Heart left ventricle (tissue), 16 donors: ENCODE data around the gene FAM163B. TPM values are rescaled to one million over a fixed set of nuclear protein-coding genes. Genes with fewer than 3 reads are reported as not detected.

Source experiments
- ATAC-seq, 4 donors: fragments of 200-7000 bp; cut with Tn5 transposase; one replicate each; pipeline ENCODE4 v1.9.1; 2020 to 2022; ENCODE audit warnings: moderate library complexity in 4 of 4, mild to moderate bottlenecking in 3 of 4, moderate number of reproducible peaks in 1 of 4
- DNase-seq, 5 donors: peaks; one replicate each; pipeline ENCODE4 v3.0.0-alpha.2; 2020
- H3K27ac ChIP-seq, 12 donors: fragments of 200-600 bp; sonication (generic) in 4 of 12; one replicate each; pipeline versions ENCODE4 v1.5.0 to v1.8.0; 2016 to 2022; ENCODE audit warnings: mild to moderate bottlenecking in 2 of 12
- H3K27me3 ChIP-seq, 9 donors: fragments of 200-600 bp; sonication (generic) in 2 of 9; one replicate each; pipeline versions ENCODE4 v1.5.1 to v1.8.0; 2016 to 2022; ENCODE audit warnings: mild to moderate bottlenecking in 3 of 9
- H3K36me3 ChIP-seq, 9 donors: fragments of 200-600 bp; sonication (generic) in 2 of 9; one replicate each; pipeline versions ENCODE4 v1.5.0 to v1.8.0; 2018 to 2022; ENCODE audit warnings: mild to moderate bottlenecking in 2 of 9
- H3K4me1 ChIP-seq, 12 donors: fragments of 200-600 bp; sonication (generic) in 4 of 12; one replicate each; pipeline versions ENCODE4 v1.5.0 to v1.8.0; 2016 to 2022; ENCODE audit warnings: mild to moderate bottlenecking in 3 of 12
- H3K4me3 ChIP-seq, 12 donors: fragments of 200-600 bp; sonication (generic) in 4 of 12; one replicate each; pipeline versions ENCODE4 v1.5.0 to v1.8.0; 2017 to 2022; ENCODE audit warnings: mild to moderate bottlenecking in 9 of 12, moderate library complexity in 4 of 12
- H3K9me3 ChIP-seq, 12 donors: fragments of 200-600 bp; sonication (generic) in 4 of 12; one replicate each; pipeline versions ENCODE4 v1.5.0 to v1.8.0; 2016 to 2022; ENCODE audit warnings: mild to moderate bottlenecking in 1 of 12
- POLR2A ChIP-seq, 2 donors: fragments of 450-650 bp; IDR thresholded peaks; one replicate each; pipeline ENCODE4 v1.6.1; 2017; ENCODE audit warnings: antibody characterized with exemption in 2 of 2, mild to moderate bottlenecking in 2 of 2, moderate library complexity in 2 of 2
- WGBS, 4 donors: extraction: QIAGEN DNeasy Blood & Tissue Kit in 2 of 4; methylation state at CpG; one replicate each; pipeline versions ENCODE4 v1.1.5 to v1.1.7; 2013 to 2018; 5-methylcytosine and 5-hydroxymethylcytosine counted together
- intact Hi-C, 10 donors: fragments of 100-400 bp; cut with DNase I; formaldehyde crosslinking; loops; one replicate each; pipeline versions ENCODE4 v1.11.1 to v1.14.2; 2022
- polyA plus RNA-seq, 2 donors: library from polyadenylated mRNA; stranded (reverse); fragments of 200-250 nt; gene quantifications; one replicate each; pipeline ENCODE4 v1.2.3, GENCODE V29; 2013
- total RNA-seq, 9 donors: library from RNA; depleted of rRNA in 2 of 9; stranded (reverse); fragments of >200 nt in 2 of 9; fragmentation: NEBNext Ultra II Directional in 3 of 9; extraction: Animal tissue kit (Norgen Biotek cat#: 25700) in 3 of 9; gene quantifications; one replicate each; pipeline versions ENCODE4 v1.1.0 to v1.2.4, GENCODE V29; 2016 to 2023
- TF ChIP-seq, protein P1 (sequence below), 12 donors: fragments of 200-600 bp; sonication (generic) in 4 of 12; IDR thresholded peaks; one replicate each; pipeline versions ENCODE4 v1.5.0 to v1.8.0; 2018 to 2022; ENCODE audit warnings: antibody characterized with exemption in 12 of 12, mild to moderate bottlenecking in 5 of 12
- donor health status: ischemic (EF 13 %, LVEDD 7.1; RV severe dilation, severe dysfunction).
- donor health status: healthy with polysubstance abuse.
- donor health status: DM: no; HTN: yes; CAD: no.
- donor health status: DM: no; HTN: no; CAD: no.
- donor health status: ischemic (EF 25% LVEDD 6.9; RV normal size, moderate dysfunction).
- donor health status: ischemic (EF 25% LVEDD 5.7; RV mildly dilated, moderate dysfunction).
- donor health status: healthy.
- donor health status: DM: yes; HTN: yes; CAD: no.
- donor health status: ischemic (EF 35%, LVEDD 5.7; RV mildly dilated, moderate dysfunction).
- donor health status: nonischemic (EF 11% LVEDD 7.7; RV severe dilation, severe dysfunction).
- donor health status: DM: yes; HTN: yes; CAD: no.
- donor health status: PGD.
- donor health status: ischemic (EF 29% LVEDD 5.4; RV normal size, mild dysfunction).
- donor health status: nonischemic (EF 23%, LVEDD 6.1; RV moderate dilation, normal function).

FAM163B gene
- total and polyA plus RNA-seq, 11 donors = 0.08 TPM; not detected in 10

DNA sequence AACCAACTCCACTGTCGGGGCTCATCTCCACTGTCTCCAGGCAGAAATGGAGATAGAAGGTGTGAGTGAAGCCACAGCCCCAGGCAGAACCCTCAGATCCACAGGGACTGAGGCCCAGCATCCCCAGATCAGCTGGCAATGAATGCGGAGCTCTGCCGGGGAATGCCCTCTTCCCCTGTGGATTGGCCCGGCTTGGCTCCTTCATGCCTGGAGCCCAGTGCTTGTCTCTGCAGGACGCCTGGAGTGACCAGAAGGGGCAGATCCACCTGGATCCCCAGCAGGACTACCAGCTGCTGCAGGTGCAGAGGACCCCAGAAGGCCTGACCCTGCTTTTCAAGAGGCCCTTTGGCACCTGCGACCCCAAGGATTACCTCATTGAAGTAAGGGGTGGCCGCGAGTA, 30.4 kb upstream of the FAM163B start:
- Histone ChIP-seq H3K27ac (no peak overlapping the region), H3K4me1 (no peaks in the 10 kb centered on the region), H3K9me3 (no peaks in the 10 kb centered on the region), H3K36me3 (no peaks in the 10 kb centered on the region), H3K4me3 (no peak overlapping the region), H3K27me3 (peaks cover 0 to 5% (median 0%) of the 10 kb centered on the region in 9 donors)
- intact Hi-C loops = no loop called here
- WGBS, 4 donors = 87 to 93% (median 88%) methylated on average over 4 to 8 of the region's 8 CpGs
- no peak for TF ChIP-seq POLR2A (IDR thresholded peaks at IDR 0.05)
- TF ChIP-seq, protein P1, sequence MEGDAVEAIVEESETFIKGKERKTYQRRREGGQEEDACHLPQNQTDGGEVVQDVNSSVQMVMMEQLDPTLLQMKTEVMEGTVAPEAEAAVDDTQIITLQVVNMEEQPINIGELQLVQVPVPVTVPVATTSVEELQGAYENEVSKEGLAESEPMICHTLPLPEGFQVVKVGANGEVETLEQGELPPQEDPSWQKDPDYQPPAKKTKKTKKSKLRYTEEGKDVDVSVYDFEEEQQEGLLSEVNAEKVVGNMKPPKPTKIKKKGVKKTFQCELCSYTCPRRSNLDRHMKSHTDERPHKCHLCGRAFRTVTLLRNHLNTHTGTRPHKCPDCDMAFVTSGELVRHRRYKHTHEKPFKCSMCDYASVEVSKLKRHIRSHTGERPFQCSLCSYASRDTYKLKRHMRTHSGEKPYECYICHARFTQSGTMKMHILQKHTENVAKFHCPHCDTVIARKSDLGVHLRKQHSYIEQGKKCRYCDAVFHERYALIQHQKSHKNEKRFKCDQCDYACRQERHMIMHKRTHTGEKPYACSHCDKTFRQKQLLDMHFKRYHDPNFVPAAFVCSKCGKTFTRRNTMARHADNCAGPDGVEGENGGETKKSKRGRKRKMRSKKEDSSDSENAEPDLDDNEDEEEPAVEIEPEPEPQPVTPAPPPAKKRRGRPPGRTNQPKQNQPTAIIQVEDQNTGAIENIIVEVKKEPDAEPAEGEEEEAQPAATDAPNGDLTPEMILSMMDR (IDR thresholded peaks at IDR 0.05) = no peak
- ATAC-seq (no peak), DNase-seq (no peak)

DNA sequence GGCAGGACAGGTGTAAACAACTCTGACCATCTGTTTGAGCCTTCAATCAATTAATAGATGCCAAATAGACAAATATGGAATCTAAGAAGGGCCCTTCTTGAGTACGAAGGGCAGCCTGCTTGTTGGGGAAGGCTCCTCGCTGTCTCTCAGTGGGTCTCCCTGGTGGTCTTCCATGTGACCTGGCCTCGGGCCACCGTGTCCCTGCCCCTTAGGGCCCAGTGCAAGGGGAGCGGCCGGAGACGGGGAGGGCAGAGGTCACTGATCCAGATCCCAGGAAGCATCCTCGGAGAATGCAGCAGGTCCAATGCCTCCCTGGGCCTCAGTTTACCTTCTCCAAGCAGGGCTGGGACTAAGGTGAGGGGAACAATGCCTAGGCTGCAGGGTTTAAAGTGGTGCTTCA, 29.5 kb upstream of the FAM163B start:
- Histone ChIP-seq H3K4me3 (no peak overlapping the region), H3K27me3 (peaks cover 0 to 11% (median 0%) of the 10 kb centered on the region in 9 donors), H3K36me3 (no peaks in the 10 kb centered on the region), H3K9me3 (no peaks in the 10 kb centered on the region), H3K4me1 (no peaks in the 10 kb centered on the region), H3K27ac (no peak overlapping the region)
- ATAC-seq = no peak
- intact Hi-C loops = no loop called here
- no peak for DNase-seq
- 60 to 87% (median 74%) methylated on average over 8 of the region's 8 CpGs for WGBS, 4 donors
- TF ChIP-seq POLR2A (IDR thresholded peaks at IDR 0.05) = no peak
- TF ChIP-seq, protein P1 (IDR thresholded peaks at IDR 0.05) = no peak

DNA sequence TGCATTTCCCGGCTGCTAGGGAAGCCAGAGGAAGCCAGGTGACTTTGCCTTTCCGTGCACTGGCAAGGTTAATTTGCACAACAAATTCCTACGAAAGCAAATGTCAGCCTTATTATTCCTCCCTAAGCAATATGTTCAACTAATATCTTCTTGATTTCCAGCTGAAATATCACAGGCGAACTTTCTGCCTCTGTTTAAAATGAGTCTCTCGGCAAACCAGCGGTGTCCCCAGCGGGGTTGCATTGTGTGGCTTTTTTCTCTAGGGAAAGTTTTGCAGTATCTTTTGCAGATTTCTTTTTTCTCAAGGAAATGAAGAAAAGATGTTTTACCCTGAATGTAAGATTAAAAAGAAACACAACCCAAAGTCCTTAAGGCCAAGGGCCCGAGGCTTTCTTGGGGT, 28.9 kb upstream of the FAM163B start:
- no peaks in the 10 kb centered on the region for H3K9me3 ChIP-seq
- 61 to 73% (median 69%) methylated on average over 7 to 8 of the region's 8 CpGs for WGBS, 4 donors
- H3K27me3 ChIP-seq = peaks cover 0 to 13% (median 0%) of the 10 kb centered on the region in 9 donors
- no peak for DNase-seq
- no peak for ATAC-seq
- H3K27ac ChIP-seq = no peak overlapping the region
- no peak for TF ChIP-seq POLR2A (IDR thresholded peaks at IDR 0.05)
- TF ChIP-seq, protein P1 (IDR thresholded peaks at IDR 0.05) = no peak
- H3K4me1 ChIP-seq = no peaks in the 10 kb centered on the region
- no peak overlapping the region for H3K4me3 ChIP-seq
- intact Hi-C loops = no loop called here
- no peaks in the 10 kb centered on the region for H3K36me3 ChIP-seq

DNA sequence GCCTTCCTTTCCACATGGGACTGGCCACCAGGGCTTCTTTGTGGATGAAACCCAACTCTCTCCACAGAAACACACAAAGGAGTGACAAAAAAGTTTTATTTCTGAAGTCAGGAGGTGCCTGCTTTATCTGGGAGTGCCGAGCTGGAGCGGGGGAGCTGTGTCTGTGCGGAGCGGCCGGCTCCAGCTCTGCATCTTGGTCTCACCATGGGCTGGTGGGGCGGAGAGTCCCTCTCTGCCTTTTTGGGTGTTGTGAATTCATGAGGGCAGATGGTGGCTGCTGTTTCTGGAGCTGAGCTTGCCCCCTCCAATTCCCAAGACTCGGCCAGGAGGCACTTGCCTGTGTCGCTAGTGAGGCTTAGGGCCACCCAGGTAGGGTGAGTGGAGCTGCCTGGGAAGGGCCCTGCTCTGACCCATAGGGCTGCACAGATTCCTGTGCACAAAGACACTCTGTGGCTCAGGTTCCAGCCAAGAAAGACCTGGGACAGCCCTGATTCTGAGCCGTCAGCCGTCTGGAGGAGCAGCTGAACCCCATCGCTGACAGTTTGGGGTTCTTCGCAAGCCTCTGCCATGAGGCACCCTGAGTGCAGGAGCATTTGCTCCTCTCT, 28.4 kb upstream of the FAM163B start:
- Histone ChIP-seq H3K36me3 (no peaks in the 10 kb centered on the region), H3K27ac (no peak overlapping the region), H3K27me3 (peaks cover 0 to 13% (median 0%) of the 10 kb centered on the region in 9 donors), H3K9me3 (no peaks in the 10 kb centered on the region), H3K4me1 (no peaks in the 10 kb centered on the region), H3K4me3 (no peak overlapping the region)
- intact Hi-C loops = no loop called here
- ATAC-seq = no peak
- no peak for DNase-seq
- TF ChIP-seq POLR2A (IDR thresholded peaks at IDR 0.05) = no peak
- TF ChIP-seq, protein P1 (IDR thresholded peaks at IDR 0.05) = no peak
- 66 to 81% (median 78%) methylated on average over 10 to 12 of the region's 12 CpGs for WGBS, 4 donors
